Endometrial microvascular endothelial cells (primary cell): ENCODE results near the gene BNIPL. TPM values are rescaled to one million over a fixed set of nuclear protein-coding genes. Genes with fewer than 3 reads are reported as not detected.

Experiments used
- in situ Hi-C: cut with HindIII; loops from 2 replicates; pipeline ENCODE4 v1.10.0; 2017; ENCODE audit warnings: low sequenced_read_pairs, low pct_unique_long_range_greater_than_20kb; ENCODE audit errors: inconsistent ontology term
- total RNA-seq: library from RNA; depleted of rRNA; stranded (reverse); fragments of >200 nt; gene quantifications from one replicate; pipeline ENCODE4 v1.2.3, GENCODE V29; 2015; ENCODE audit errors: inconsistent ontology term

BNIPL gene
- total RNA-seq, 1 donor from 2014 or later = not detected

GRCh38 chr1:151085953-151086559 is 49.7 kb downstream of the BNIPL start:
- in situ Hi-C loops = no loop called here

Other genes starting within 250 kb of the BNIPL start
- 4.8 TPM for gene CTSK, start 228.3 kb upstream of the BNIPL start, total RNA-seq
- 15.9 TPM for gene ARNT, start 160.0 kb upstream of the BNIPL start, total RNA-seq
- gene CTXND2, start 149.4 kb upstream of the BNIPL start, total RNA-seq = not detected
- gene SETDB1, start 110.2 kb upstream of the BNIPL start, total RNA-seq = 31.9 TPM
- 144 TPM for gene CERS2, start 61.8 kb upstream of the BNIPL start, total RNA-seq
- not detected for gene ANXA9, start 54.3 kb upstream of the BNIPL start, total RNA-seq
- 9.4 TPM for gene MINDY1, start 29.7 kb upstream of the BNIPL start, total RNA-seq
- gene PRUNE1, start 28.1 kb upstream of the BNIPL start, total RNA-seq = 6.3 TPM
- 4.6 TPM for gene C1orf56, start 11.2 kb downstream of the BNIPL start, total RNA-seq
- 75.7 TPM for gene CDC42SE1, start 23.0 kb downstream of the BNIPL start, total RNA-seq
- 14.2 TPM for gene MLLT11, start 23.8 kb downstream of the BNIPL start, total RNA-seq
- 14.4 TPM for gene GABPB2, start 34.2 kb downstream of the BNIPL start, total RNA-seq
- gene SEMA6C, start 110.0 kb downstream of the BNIPL start, total RNA-seq = 51.7 TPM
- gene TNFAIP8L2, start 120.1 kb downstream of the BNIPL start, total RNA-seq = 0.37 TPM
- 2.5 TPM for gene LYSMD1, start 129.3 kb downstream of the BNIPL start, total RNA-seq
- 34.4 TPM for gene SCNM1, start 129.6 kb downstream of the BNIPL start, total RNA-seq
- not detected for gene TMOD4, start 139.4 kb downstream of the BNIPL start, total RNA-seq
- 69.4 TPM for gene VPS72, start 153.6 kb downstream of the BNIPL start, total RNA-seq
- gene PIP5K1A, start 162.0 kb downstream of the BNIPL start, total RNA-seq = 50.7 TPM
- 163 TPM for gene PSMD4, start 218.1 kb downstream of the BNIPL start, total RNA-seq
- 13.5 TPM for gene ZNF687, start 245.7 kb downstream of the BNIPL start, total RNA-seq